Urinary bladder (tissue), 4 donors: ENCODE data around the gene ARVCF. TPM values are rescaled to one million over a fixed set of nuclear protein-coding genes. Genes with fewer than 3 reads are reported as not detected.

Experiments used
- DNase-seq: peaks from one replicate; pipeline ENCODE4 v3.0.0-alpha.2; 2015; ENCODE audit errors: extremely low spot score
- H3K27ac ChIP-seq: one replicate; pipeline ENCODE4 v1.5.1; 2013; ENCODE audit warnings: low read depth, mild to moderate bottlenecking, moderate library complexity
- H3K36me3 ChIP-seq: one replicate; pipeline ENCODE4 v1.6.1; 2013; ENCODE audit warnings: mild to moderate bottlenecking, moderate library complexity; ENCODE audit not compliant: insufficient read depth
- H3K4me1 ChIP-seq: one replicate; pipeline ENCODE4 v1.6.1; 2013; ENCODE audit warnings: mild to moderate bottlenecking, moderate library complexity; ENCODE audit not compliant: insufficient read depth
- H3K4me3 ChIP-seq: one replicate; pipeline ENCODE4 v1.5.1; 2013; ENCODE audit warnings: low read depth, low read length
- WGBS: extraction: QIAGEN DNeasy Blood & Tissue Kit; methylation state at CpG from one replicate; pipeline ENCODE4 v1.1.7; 2013; 5-methylcytosine and 5-hydroxymethylcytosine counted together
- polyA plus RNA-seq: library from polyadenylated mRNA; stranded (reverse); fragments of 200-250 nt; gene quantifications from one replicate; pipeline ENCODE4 v1.2.3, GENCODE V29; 2013
- total RNA-seq: library from RNA; depleted of rRNA; stranded (reverse); fragments of >200 nt; gene quantifications from one replicate; pipeline ENCODE4 v1.2.3, GENCODE V29; 2014
- donor health status: healthy with polysubstance abuse.
- donor health status: healthy.

The ARVCF gene
- total and polyA plus RNA-seq, 2 donors, result 15.4 to 16.0 TPM

DNA sequence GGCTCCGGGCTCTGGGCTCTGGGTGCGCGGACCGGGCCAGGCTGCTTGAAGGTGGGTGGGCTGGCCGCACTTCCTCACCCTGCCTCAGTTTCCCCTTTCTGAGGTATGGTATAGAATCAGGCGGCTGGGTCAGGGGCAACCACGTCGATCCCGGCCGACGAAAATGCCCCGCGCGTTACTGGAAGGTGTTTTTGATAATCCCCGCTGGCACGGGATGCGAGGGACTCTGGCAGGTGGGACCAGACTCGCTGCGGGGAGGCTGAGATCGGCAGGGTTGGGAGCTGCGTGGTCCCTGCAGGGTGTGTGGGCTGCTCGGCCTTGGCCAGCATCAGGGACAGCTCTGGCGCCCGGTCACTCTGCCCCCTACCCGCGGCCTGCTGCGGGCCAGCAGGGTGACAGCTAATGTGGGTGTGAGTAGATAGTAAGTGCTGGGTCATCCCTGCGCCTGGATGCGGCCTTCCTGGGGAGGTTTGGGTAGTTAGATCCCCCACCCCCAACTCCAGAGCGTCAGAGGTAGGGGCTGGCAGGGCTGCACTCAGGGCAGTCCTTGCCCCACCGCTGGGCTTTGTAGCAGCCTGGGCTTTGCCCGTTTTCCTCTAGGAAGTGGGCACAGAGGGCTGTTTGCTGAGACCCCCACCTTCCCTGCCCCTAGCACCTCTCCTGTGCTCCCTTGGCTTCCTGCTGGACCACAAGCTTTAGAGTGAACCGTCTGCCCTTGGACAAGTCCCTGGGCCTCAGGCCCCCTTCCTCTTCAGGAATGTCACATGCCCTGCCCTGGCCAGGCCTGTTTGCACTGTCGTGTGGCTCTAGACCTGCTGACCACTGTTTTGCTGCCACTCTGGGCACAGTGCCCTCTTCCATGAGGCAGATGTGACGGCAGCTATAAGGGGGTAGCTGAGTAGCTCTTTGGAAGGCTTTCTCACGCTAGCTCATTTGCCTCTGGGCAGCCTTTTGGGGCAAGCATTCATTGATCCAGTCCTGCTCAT lies 4.9 kb upstream of the ARVCF start:
- DNase-seq, result no peak
- H3K4me3 ChIP-seq, result peak overlapping the region; percentile 81
- H3K27ac ChIP-seq, result peak overlapping the region; percentile 11
- 4% methylated on average over 36 of the region's 36 CpGs for WGBS
- no peaks in the 10 kb centered on the region for H3K4me1 ChIP-seq
- H3K36me3 ChIP-seq, result no peaks in the 10 kb centered on the region

DNA sequence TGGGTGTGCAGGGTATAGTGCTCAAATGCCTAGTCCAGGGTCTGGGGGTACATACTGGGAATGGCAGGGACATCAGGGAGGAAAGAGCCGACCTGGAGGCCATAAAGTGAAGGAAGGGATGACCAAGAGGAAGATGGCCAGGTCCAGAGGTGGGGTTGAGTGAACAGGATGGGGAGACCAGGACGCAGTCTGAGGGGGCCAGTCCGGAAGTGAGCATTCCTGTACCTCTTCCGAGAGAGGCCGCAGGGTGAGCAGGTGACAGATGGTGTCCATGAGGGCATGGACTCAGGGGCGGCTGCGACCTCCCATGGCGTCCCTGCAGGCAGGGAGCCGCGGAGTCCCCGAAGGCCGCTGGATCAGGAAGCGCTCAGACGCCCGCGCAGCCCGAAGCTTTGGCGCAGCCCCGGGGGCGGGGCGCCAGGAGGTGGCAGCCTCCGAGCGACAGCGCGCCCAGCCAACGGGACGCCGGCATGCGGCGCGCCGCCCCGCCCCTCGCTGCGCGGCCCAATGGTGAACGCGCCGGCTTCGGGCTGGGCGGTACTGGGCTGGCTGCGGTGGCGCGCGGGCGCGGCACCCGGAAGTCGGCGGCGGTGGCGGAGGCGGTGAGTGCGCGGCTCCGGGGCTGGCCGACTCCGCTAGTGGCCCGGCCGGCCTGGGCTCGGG lies 4.0 kb upstream of the ARVCF start, which contains the start of gene TANGO2:
TANGO2 (plus strand) TSS at position 578 of the 663 bp plus-strand sequence. CDS start 15,689 bp downstream, outside the sequence.
- Histone ChIP-seq H3K27ac (peak within 1 kb of the TSS; percentile 52), H3K4me1 (no peaks in the 10 kb centered on the region), H3K36me3 (no peaks in the 10 kb centered on the region), H3K4me3 (peak within 1 kb of the TSS; percentile 81)
- under 1% methylated on average over 61 of the region's 61 CpGs for WGBS
- peak; percentile 35 for DNase-seq

DNA sequence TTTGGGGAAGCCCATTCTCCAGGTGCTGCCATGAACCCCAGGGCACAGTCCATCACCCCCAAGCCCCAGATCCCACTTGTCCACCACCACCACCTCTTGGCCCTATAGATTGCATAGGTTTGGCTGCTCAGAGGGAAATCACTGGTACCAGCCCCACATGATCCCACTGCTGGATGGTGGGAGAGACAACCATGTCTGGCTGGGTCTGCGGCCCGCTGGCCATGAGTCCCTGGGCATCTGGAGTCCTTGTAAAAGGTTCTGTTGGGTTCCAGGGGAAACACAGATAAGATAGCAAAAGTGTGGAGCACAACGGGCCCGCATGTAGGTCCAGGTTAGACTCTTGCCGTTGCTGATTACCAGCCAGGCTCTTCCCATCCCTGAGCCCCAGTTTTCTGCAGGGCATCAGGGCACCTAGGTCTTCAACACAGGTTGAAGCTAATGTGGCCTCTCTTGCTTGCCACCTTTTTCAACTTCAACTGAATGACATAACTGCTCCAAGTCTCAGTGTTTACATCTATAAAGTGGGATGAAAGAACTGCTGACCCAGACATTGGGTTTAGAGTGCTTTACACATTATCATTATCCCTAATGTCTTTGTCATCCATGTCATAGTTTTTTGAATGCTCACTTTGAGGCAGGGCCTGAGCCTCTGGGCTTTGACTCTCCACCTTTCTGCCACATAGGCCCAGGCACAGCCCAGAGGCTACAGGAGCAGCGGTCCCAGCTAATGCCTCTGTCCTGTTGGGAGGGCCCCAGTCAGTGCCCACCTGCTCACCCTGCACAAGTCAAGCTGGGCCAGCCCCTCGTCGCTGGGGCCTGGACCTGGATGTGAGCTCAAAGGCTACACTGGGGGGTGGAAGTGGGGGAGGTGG lies 3.3 kb upstream of the ARVCF start:
- Histone ChIP-seq H3K4me1 (no peaks in the 10 kb centered on the region), H3K4me3 (peak overlapping the region; percentile 39), H3K27ac (no peak overlapping the region), H3K36me3 (no peaks in the 10 kb centered on the region)
- 81% methylated on average over 8 of the region's 8 CpGs for WGBS
- no peak for DNase-seq

DNA sequence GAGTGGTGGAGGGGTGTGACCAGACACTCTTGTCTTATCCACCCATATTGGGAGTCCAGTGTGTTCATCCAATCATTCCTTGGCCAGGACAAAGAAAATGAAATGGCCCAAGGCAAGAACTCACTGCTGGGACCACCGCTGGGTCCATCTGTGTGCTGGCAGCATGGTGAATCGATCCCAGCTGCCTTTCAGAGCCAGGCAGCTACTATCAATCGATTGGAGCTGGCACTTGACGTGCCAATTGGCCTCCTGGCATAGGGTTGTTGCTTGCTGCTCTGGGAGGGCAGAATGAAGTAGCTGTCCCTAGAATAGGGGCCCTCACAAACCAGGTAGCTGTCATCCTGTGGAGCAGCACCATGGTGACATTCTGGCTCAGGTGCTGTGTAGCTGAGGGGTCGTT lies 1.4 kb upstream of the ARVCF start:
- no peaks in the 10 kb centered on the region for H3K4me1 ChIP-seq
- 83% methylated on average over 5 of the region's 5 CpGs for WGBS

DNA sequence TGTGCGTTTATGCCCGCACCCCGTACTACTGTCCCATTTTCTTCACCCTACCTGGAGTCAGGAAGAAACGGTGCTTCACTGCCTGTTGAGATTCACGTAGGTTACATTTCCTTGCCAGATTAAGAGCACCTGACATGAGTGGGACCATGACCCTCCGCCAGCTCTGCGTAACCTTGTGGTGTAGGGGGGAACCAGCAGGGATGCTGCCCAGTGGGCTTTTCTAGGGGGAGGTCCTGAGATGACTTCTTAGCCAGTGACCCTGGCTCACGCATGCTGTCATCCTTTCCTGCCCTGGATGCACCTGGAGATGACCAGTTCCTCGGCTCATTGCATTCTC lies 967 bp upstream of the ARVCF start:
- Histone ChIP-seq H3K36me3 (no peaks in the 10 kb centered on the region), H3K4me1 (no peaks in the 10 kb centered on the region), H3K27ac (no peak overlapping the region), H3K4me3 (no peak overlapping the region)
- 55% methylated on average over 9 of the region's 9 CpGs for WGBS
- DNase-seq, result no peak

More for the DNA sequence above, 1.4 kb upstream of the ARVCF start:
- Histone ChIP-seq H3K36me3 (no peaks in the 10 kb centered on the region), H3K4me3 (no peak overlapping the region), H3K27ac (no peak overlapping the region)
- no peak for DNase-seq

GRCh38 chr22:20015971-20016733 lies 471 bp downstream of the ARVCF start:
- Histone ChIP-seq H3K36me3 (no peaks in the 10 kb centered on the region), H3K27ac (no peak overlapping the region), H3K4me1 (no peaks in the 10 kb centered on the region), H3K4me3 (peak overlapping the region; percentile 67)
- WGBS, result 2% methylated on average over 101 of the region's 101 CpGs
- DNase-seq, result no peak

DNA sequence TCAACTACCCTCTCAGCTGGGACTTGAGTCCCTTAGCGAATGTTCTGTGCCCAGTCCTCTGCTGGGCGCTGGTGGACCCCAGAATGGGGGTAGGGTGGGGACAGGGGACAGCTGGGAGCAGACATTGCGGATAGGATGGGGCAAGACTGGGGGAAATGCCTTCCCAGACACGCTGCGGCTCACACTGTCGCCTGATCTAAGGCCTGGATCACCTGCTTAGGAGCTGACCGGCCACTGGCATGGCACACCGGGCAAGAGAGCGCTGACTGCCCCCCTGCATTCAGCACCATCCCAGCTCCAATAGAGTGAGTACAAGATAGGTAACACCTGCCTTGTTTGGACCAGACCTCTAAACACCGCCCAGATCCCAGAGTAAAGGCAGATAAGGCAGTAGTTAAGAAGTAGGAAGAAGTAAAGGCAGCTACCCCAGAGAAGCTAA lies 1.4 kb downstream of the ARVCF start:
- Histone ChIP-seq H3K4me1 (no peaks in the 10 kb centered on the region), H3K36me3 (no peaks in the 10 kb centered on the region), H3K27ac (no peak overlapping the region), H3K4me3 (no peak overlapping the region)
- WGBS, result 94% methylated on average over 10 of the region's 10 CpGs
- DNase-seq, result no peak

GRCh38 chr22:20014526-20015186 lies 2.0 kb downstream of the ARVCF start:
- Histone ChIP-seq H3K27ac (no peak overlapping the region), H3K4me3 (no peak overlapping the region), H3K4me1 (no peaks in the 10 kb centered on the region), H3K36me3 (no peaks in the 10 kb centered on the region)
- 79% methylated on average over 5 of the region's 5 CpGs for WGBS
- DNase-seq, result no peak

DNA sequence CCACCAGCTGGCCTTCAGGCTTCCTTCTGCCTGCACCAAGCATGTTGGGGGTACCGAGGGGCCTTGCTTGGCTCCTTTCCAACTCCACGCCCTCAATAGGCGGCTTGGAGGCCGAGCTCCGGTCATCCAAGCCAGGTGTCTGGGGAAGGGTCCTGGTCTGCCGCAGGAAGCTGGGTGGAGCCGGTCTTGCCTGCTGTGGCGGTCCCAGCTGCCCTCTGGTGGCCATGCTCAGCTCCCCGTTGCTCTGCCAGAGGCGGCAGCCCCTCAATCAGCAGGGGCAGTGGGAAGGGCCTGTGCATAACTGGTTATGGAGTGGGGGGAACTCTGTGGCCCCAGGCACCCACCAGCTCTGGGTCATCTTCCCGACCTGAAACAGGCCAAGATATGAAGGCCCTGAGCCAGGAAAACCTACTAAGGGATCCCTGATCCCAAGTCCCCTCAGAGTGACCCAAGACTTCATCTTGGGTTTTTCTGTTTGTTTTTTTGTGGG lies 3.2 kb downstream of the ARVCF start:
- Histone ChIP-seq H3K36me3 (no peaks in the 10 kb centered on the region), H3K4me3 (no peak overlapping the region), H3K27ac (no peak overlapping the region), H3K4me1 (no peaks in the 10 kb centered on the region)
- WGBS, result 8% methylated on average over 11 of the region's 11 CpGs
- DNase-seq, result no peak

GRCh38 chr22:20012741-20013331 lies 3.8 kb downstream of the ARVCF start:
- Histone ChIP-seq H3K4me3 (no peak overlapping the region), H3K27ac (no peak overlapping the region), H3K4me1 (no peaks in the 10 kb centered on the region), H3K36me3 (no peaks in the 10 kb centered on the region)
- DNase-seq, result no peak
- WGBS, result 93% methylated on average over 10 of the region's 10 CpGs

- no peaks in the 10 kb centered on the region for H3K36me3 ChIP-seq
- no peak for DNase-seq
- H3K4me1 ChIP-seq, result no peaks in the 10 kb centered on the region
- WGBS, result 95% methylated on average over 7 of the region's 7 CpGs
- no peak overlapping the region for H3K4me3 ChIP-seq
- no peak overlapping the region for H3K27ac ChIP-seq
Observed at GRCh38 chr22:20011993-20012740, 4.5 kb downstream of the ARVCF start.
